Measurements from ENCODE around the gene CDC5L. TPM values are rescaled to one million over a fixed set of nuclear protein-coding genes. Genes with fewer than 3 reads are reported as not detected.

Gene CDC5L
- total RNA-seq, 4 donors from 2014 or later: 17.8 to 24.7 (median 20.8) TPM

DNA sequence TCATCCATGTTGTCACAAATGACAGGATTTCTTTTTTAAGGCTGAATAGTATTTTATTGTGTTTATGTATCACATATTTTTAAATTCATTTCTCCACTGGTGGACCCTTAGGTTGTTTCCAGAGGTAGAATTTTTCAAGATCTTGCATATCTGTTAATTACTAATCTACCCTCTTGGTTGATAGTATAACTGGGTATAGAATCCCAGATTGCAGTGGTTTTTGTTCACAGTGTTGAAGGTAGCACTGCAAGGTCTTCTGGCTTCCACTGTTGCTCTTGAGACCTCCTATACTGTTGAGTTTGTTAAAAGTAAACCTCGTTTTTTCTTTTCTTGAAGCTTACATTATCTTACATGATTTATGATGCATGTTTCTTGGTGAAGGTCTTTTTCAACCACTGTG lies 22.9 kb downstream of the CDC5L start:
- DNase-seq: no peak
- WGBS, 2 donors: 93 to 96% methylated on average over 1 of the region's 1 CpG
- intact Hi-C loops (cut with DNase I): no loop called here
- Histone ChIP-seq H3K36me3 (peaks cover 35 to 36% of the 10 kb centered on the region in 2 donors), H3K27ac (no peak overlapping the region), H3K9me3 (no peaks in the 10 kb centered on the region), H3K4me3 (replicated peaks in 1 of 3) (no peak overlapping the region), H3K4me1 (no peaks in the 10 kb centered on the region), H3K27me3 (no peaks in the 10 kb centered on the region)
- no peak for TF ChIP-seq POLR2A (IDR thresholded peaks at IDR 0.05)
- TF ChIP-seq, protein P1, sequence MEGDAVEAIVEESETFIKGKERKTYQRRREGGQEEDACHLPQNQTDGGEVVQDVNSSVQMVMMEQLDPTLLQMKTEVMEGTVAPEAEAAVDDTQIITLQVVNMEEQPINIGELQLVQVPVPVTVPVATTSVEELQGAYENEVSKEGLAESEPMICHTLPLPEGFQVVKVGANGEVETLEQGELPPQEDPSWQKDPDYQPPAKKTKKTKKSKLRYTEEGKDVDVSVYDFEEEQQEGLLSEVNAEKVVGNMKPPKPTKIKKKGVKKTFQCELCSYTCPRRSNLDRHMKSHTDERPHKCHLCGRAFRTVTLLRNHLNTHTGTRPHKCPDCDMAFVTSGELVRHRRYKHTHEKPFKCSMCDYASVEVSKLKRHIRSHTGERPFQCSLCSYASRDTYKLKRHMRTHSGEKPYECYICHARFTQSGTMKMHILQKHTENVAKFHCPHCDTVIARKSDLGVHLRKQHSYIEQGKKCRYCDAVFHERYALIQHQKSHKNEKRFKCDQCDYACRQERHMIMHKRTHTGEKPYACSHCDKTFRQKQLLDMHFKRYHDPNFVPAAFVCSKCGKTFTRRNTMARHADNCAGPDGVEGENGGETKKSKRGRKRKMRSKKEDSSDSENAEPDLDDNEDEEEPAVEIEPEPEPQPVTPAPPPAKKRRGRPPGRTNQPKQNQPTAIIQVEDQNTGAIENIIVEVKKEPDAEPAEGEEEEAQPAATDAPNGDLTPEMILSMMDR (IDR thresholded peaks at IDR 0.05): no peak

DNA sequence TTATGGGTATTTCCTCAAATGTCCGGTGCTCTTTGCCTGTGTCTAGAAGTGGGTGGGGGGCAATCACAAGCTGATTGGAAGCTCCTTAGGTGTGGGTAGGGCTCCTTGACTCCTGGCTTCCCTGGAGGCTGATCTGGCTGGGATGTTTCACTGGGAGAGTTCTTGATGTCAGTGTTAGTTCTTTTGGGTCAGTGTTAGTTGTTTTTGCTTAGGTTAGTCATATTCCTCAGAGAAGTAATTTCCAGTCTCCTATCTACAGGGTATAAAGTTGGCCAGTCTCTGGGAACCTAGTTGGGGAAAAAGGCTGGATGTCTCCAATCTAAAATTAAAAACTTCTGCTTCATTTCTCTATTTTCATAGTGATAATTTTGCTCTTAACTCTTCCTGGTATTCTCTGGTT lies 23.6 kb downstream of the CDC5L start:
- WGBS, 2 donors: 76 to 80% methylated on average over 1 of the region's 1 CpG
- intact Hi-C loops (cut with DNase I): no loop called here

DNA sequence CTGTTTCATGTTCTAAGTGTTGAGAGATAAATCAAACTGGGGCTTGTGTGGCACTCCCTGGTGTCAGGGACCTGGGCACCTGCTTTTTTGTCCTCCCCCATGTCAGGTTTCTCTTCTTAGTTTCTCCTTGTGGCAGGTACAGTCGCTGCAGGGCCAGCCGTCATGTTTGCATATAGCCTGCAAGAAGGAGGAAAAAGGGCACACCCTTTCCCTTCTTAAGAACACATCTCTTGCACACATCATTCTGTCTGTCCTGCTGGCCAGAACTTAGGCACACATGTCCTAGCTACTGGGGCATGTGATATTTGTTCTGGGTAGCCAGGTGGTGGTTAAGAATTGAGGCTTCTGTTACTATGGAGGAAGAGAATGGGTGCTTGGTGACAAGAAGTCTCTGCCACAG lies 27.9 kb downstream of the CDC5L start:
- Histone ChIP-seq H3K36me3 (peaks cover 0 to 20% of the 10 kb centered on the region in 2 donors), H3K9me3 (no peaks in the 10 kb centered on the region), H3K27me3 (no peaks in the 10 kb centered on the region), H3K4me1 (no peaks in the 10 kb centered on the region), H3K27ac (no peak overlapping the region), H3K4me3 (replicated peaks in 1 of 3) (no peak overlapping the region)
- WGBS, 2 donors: 90 to 94% methylated on average over 2 of the region's 2 CpGs
- intact Hi-C loops (cut with DNase I): no loop called here
- no peak for DNase-seq
- TF ChIP-seq POLR2A (IDR thresholded peaks at IDR 0.05): no peak
- TF ChIP-seq, protein P1 (IDR thresholded peaks at IDR 0.05): no peak

More for the DNA sequence above, 23.6 kb downstream of the CDC5L start:
- H3K9me3 ChIP-seq: no peaks in the 10 kb centered on the region
- H3K4me3 ChIP-seq (replicated peaks in 1 of 3): no peak overlapping the region
- no peak for DNase-seq
- H3K27ac ChIP-seq: no peak overlapping the region
- no peaks in the 10 kb centered on the region for H3K27me3 ChIP-seq
- no peak for TF ChIP-seq POLR2A (IDR thresholded peaks at IDR 0.05)
- TF ChIP-seq, protein P1 (IDR thresholded peaks at IDR 0.05): no peak
- H3K36me3 ChIP-seq: peaks cover 31 to 32% of the 10 kb centered on the region in 2 donors
- H3K4me1 ChIP-seq: no peaks in the 10 kb centered on the region

DNA sequence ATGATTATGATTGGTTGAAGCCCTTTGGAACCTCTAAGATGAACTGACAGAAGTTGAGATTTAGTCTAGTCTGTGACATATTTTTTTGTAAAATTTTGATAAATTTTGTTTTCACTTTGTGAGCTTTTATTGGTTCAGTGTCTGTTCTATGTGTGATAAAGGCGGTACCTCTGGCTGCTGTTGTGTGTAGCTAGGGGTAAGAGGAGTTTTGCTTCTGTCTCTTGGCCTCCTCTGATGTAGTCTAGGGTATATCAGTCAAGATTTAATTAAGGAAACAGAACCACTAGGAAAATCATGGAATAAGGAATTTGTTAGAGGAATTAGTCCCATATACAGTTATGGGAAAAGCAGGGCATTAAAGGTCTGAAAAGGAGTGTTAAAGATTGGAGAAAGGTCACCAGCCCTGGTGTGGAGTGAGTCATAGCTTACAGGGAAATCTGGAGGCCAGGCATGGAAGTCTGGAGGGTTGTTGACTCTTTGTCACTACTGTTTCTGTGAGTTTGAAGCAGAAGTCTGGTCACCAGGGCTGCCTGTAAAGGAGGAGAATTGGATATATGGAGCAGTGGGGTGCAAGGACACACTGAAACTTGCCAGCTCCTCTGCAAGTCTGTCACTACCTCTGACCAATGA lies 28.5 kb downstream of the CDC5L start:
- Histone ChIP-seq H3K9me3 (no peaks in the 10 kb centered on the region), H3K27me3 (no peaks in the 10 kb centered on the region), H3K27ac (no peak overlapping the region), H3K36me3 (peaks cover 0 to 23% of the 10 kb centered on the region in 2 donors), H3K4me1 (no peaks in the 10 kb centered on the region), H3K4me3 (replicated peaks in 1 of 3) (no peak overlapping the region)
- TF ChIP-seq, protein P1 (IDR thresholded peaks at IDR 0.05): no peak
- TF ChIP-seq POLR2A (IDR thresholded peaks at IDR 0.05): no peak
- DNase-seq: no peak
- intact Hi-C loops (cut with DNase I): no loop called here
- 100% methylated on average over 1 of the region's 1 CpG for WGBS, 2 donors

DNA sequence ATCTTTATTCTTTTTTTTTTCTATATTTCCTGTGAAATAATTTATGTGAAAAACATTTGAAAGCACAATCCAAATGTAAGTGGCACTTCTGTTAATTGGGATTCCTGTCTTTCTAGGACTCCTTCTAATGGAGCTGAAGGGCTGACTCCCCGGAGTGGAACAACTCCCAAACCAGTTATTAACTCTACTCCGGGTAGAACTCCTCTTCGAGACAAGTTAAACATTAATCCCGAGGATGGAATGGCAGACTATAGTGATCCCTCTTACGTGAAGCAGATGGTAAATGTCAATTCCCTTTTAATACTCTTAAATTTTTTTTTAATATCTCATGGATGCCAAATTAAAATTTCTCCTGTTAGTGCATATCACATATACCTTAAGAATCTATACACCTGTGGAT lies 35.0 kb downstream of the CDC5L start:
- 85 to 88% methylated on average over 5 of the region's 5 CpGs for WGBS, 2 donors
- Histone ChIP-seq H3K27me3 (no peaks in the 10 kb centered on the region), H3K4me1 (no peaks in the 10 kb centered on the region), H3K36me3 (peaks cover 32 to 55% of the 10 kb centered on the region in 2 donors), H3K9me3 (no peaks in the 10 kb centered on the region), H3K27ac (no peak overlapping the region), H3K4me3 (replicated peaks in 1 of 3) (no peak overlapping the region)
- TF ChIP-seq POLR2A (IDR thresholded peaks at IDR 0.05): no peak
- TF ChIP-seq, protein P1 (IDR thresholded peaks at IDR 0.05): no peak
- intact Hi-C loops (cut with DNase I): no loop called here
- no peak for DNase-seq

All from thyroid gland (tissue), 4 donors.